Mucosa of stomach (tissue), 1 donor: ENCODE data around the gene AP2B1.
"Not testable (repeated sequence)": the region's sequence is repeated elsewhere in the genome, so short reads cannot be mapped to it uniquely, and the experiment has no call there.

Experiments
- H3K27me3 ChIP-seq: one replicate; pipeline ENCODE4 v1.7.0; 2013; ENCODE audit warnings: mild to moderate bottlenecking, low read length; ENCODE audit not compliant: control insufficient read depth, insufficient read depth
- H3K36me3 ChIP-seq: one replicate; pipeline ENCODE4 v1.7.0; 2013; ENCODE audit warnings: low read length; ENCODE audit not compliant: control insufficient read depth, insufficient read depth
- H3K4me1 ChIP-seq: one replicate; pipeline ENCODE4 v1.7.0; 2013; ENCODE audit warnings: mild to moderate bottlenecking, low read length; ENCODE audit not compliant: control insufficient read depth, insufficient read depth
- H3K4me3 ChIP-seq: one replicate; pipeline ENCODE4 v1.7.0; 2013; ENCODE audit warnings: low read length
- H3K9ac ChIP-seq: one replicate; pipeline ENCODE4 v1.7.0; 2013; ENCODE audit warnings: mild to moderate bottlenecking, low read length, moderate library complexity
- H3K9me3 ChIP-seq: one replicate; pipeline ENCODE4 v1.7.0; 2013; ENCODE audit warnings: mild to moderate bottlenecking, low read length, moderate library complexity; ENCODE audit not compliant: control insufficient read depth
- donor health status: Pancreatic carcinoma.

AP2B1 gene

DNA sequence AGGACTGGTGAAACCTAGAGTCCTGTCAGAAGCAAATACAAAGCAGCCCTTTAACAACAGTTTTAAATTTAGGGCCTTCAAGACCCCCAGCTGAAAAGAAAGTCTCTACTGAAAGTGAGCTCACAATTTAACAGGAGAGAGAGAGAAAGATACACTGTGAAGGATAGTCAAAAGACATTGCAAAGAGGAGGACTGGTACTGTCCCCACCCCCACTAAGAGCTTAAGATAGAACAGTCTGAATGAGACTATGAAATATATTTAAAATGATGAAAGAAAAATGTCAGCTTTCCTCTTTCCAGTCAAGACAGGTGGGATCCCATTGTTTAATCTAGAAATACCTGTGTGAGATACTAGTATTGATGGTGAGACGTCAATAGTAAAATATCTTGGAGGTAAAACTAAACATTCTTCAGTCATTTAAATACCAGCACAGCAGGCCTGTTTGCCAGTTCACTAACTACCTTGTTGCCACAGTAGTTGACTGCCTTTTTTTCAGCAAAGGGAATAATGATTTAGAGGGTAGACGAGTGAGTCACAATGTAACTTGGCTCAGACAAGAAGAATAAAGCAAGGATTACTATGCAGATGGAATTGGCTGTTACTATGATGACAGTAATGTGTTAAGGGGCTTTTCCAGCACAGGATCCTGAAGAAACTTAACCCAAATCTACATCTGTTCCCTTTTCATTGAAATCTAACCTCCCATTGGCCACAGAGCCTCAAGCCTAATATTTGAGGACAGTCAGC is 97.1 kb downstream of the AP2B1 start:
- Histone ChIP-seq H3K4me1 (peaks cover 7% of the 10 kb centered on the region), H3K4me3 (no peak overlapping the region), H3K9ac (no peak overlapping the region), H3K27me3 (no peaks in the 10 kb centered on the region), H3K9me3 (no peaks in the 10 kb centered on the region), H3K36me3 (no peaks in the 10 kb centered on the region)

DNA sequence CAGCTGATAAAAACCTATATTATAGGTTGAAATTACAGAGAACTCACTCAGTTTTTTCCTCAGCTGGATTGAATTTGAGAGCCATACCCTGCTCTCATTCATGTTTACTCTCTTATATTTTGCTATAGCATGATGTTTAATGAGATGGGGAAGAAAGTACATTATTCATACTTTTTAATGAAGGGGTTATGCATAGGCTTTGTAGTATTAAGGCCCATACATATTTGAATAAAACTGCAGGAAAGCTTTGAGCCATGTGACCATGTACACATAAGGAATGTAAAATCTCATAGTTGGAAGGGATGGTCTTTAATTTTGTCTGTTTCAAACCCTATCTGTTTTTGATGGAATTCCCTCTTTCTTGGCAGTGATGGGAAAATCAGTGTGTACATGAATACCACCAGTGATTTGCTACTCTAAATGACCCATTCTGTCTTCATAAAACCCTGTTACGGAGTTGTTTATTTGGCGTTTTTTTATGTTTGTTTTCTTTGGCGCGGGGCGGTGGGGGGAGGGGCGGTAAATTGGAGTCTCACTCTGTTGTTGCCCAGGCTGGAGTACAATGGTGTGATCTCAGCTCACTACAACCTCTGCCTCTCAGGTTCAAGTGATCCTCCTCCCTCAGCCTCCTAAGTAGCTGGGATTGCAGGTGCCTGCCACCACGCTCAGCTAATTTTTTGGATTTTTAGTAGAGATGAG is 105.5 kb downstream of the AP2B1 start:
- H3K36me3 ChIP-seq = no peaks in the 10 kb centered on the region
- H3K4me1 ChIP-seq = peaks cover 3% of the 10 kb centered on the region
- H3K9me3 ChIP-seq = no peaks in the 10 kb centered on the region
- no peak overlapping the region for H3K9ac ChIP-seq
- no peaks in the 10 kb centered on the region for H3K27me3 ChIP-seq
- no peak overlapping the region for H3K4me3 ChIP-seq

DNA sequence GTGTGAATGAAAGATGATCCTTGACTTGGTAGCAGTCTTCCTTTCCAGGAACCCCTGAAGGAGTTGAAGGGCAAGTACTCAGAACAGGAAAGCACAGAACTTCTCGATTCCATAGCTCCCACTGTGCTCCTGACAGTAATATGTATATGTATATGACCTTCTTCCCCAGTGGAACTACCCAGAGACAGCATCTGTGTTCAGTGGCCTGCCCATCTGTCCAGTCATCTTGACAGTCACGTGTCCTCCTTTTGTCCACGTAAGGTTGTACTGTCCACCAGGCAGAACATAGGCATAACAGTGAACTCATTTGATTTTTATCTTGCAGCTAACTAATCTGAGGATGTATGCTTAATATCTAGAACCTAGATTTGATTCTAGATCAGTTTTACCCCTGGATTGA is 106.5 kb downstream of the AP2B1 start:
- H3K4me3 ChIP-seq = no peak overlapping the region
- H3K36me3 ChIP-seq = no peaks in the 10 kb centered on the region
- H3K9me3 ChIP-seq = no peaks in the 10 kb centered on the region
- no peak overlapping the region for H3K9ac ChIP-seq
- H3K4me1 ChIP-seq = no peaks in the 10 kb centered on the region
- no peaks in the 10 kb centered on the region for H3K27me3 ChIP-seq

DNA sequence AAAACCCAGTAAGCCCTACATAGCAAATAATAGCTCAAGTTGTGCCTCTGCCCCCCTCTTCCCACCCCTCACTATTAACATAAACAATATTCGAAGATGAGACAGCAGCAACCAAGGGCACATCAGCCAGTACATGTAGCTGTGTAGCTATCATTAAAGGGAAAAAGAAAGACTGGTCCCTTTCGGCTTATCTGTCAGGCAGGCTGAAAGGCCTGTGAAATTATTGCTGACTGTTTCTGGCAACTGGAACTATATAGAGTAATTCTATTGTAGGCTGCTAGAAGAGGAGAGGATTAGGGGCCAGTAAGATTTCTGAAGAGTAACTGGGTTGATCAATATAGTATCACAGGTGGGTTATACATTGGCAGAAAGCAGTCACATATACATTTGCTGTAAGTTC is 107.8 kb downstream of the AP2B1 start:
- Histone ChIP-seq H3K9me3 (no peaks in the 10 kb centered on the region), H3K9ac (no peak overlapping the region), H3K4me3 (no peak overlapping the region), H3K36me3 (no peaks in the 10 kb centered on the region), H3K4me1 (no peaks in the 10 kb centered on the region), H3K27me3 (no peaks in the 10 kb centered on the region)

DNA sequence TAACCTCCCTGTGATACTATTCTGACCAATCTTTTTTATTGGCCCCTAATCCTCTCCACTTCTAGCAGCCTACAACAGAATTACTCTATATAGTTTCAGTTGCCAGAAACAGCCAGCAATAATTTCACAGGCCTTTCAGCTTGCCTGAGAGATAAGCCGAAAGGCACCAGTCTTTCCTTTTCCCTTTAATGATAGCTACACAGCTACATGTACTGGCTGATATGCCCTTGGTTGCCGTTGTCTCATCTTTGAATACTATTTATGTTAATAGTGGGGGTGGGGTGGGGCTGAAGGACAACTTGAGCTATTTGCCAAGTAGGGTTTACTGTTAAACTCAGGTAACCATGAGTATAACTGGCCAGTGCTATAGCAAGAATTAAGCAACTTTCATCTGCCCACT is 108.5 kb downstream of the AP2B1 start:
- Histone ChIP-seq H3K4me3 (no peak overlapping the region), H3K36me3 (no peaks in the 10 kb centered on the region)

DNA sequence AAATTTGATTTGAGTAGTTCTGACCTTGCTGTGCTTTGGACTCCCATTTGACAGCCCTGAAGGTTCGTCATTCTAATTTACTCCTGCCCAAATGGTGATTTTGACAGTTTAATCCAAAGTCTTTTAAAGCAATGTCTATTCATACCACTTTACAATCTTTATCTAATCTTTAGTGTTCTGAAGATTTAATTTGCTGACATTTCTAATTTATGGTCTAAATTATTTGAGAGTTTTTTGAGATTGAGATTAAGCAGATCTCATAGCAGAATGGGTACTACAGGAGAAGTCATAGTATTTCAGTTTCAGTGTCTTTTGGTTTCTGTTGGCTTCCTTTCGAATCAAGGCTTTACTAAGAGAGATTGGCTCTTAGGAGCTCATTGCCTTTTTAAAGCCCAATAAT is 111.7 kb downstream of the AP2B1 start:
- H3K36me3 ChIP-seq = no peaks in the 10 kb centered on the region
- H3K4me3 ChIP-seq = no peak overlapping the region
- no peak overlapping the region for H3K9ac ChIP-seq
- H3K4me1 ChIP-seq = no peaks in the 10 kb centered on the region
- no peaks in the 10 kb centered on the region for H3K27me3 ChIP-seq
- no peaks in the 10 kb centered on the region for H3K9me3 ChIP-seq

More for the DNA sequence above, 108.5 kb downstream of the AP2B1 start:
- H3K27me3 ChIP-seq = no peaks in the 10 kb centered on the region
- no peaks in the 10 kb centered on the region for H3K9me3 ChIP-seq
- H3K4me1 ChIP-seq = no peaks in the 10 kb centered on the region
- H3K9ac ChIP-seq = no peak overlapping the region

DNA sequence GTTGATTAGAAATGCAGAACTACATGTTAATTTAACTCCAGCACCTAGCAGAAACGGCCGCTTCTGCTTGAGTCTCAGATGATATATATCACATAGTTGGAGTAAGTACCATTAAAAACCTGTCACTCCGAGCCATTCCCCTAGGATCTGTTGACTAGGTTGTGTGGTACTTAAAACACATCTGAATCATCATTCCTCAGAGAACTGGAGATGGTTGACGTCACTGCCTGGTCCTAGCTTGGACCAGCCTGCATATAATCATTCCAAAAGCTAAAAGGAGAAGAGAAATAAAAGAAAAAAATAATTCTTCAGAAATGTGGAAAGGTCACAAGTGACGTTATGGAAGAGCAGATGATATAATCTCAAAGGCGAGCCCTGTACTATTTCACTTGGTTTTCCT is 113.0 kb downstream of the AP2B1 start:
- Histone ChIP-seq H3K9me3 (no peaks in the 10 kb centered on the region), H3K36me3 (no peaks in the 10 kb centered on the region), H3K27me3 (no peaks in the 10 kb centered on the region), H3K4me1 (no peaks in the 10 kb centered on the region), H3K4me3 (no peak overlapping the region), H3K9ac (no peak overlapping the region)

DNA sequence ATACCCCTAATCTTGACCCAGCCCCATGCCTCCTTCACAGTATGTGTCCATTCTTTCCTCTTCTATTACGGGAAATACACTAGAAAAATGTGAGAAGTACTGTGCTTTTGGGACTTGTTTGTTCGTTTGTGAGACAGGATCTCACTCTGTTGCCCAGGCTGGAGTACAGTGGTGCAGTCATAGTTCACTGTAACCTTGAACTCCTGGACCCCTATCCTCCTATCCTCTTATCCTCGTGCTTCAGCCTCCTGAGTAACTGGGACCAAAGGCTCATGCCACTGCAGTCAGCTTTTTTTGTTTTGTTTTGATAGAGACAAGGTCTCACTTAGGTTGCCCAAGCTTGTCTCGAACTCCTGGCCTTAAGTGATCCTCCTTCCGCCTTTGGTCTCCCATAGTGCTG is 114.4 kb downstream of the AP2B1 start:
- no peaks in the 10 kb centered on the region for H3K4me1 ChIP-seq
- H3K9ac ChIP-seq = no peak overlapping the region
- H3K4me3 ChIP-seq = no peak overlapping the region
- no peaks in the 10 kb centered on the region for H3K9me3 ChIP-seq
- H3K27me3 ChIP-seq = no peaks in the 10 kb centered on the region
- no peaks in the 10 kb centered on the region for H3K36me3 ChIP-seq

DNA sequence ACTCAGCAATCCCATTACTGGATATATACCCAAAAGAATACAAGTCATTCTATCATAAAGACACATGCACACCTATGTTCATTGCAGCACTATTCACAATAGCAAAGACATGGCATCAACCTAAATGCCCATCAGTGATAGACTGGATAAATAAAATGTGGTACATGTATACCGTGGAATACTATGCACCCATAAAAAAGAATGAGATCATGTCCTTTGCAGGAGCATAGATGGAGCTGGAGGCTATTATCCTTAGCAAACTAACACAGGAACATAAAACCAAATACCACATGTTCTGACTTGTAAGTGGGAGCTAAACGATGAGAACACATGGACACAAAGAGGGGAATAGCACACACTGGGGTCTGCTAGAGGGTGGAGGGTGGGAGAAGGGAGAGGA is 116.2 kb downstream of the AP2B1 start:
- not testable (repeated sequence) for H3K4me1 ChIP-seq, H3K9ac ChIP-seq, H3K4me3 ChIP-seq, H3K27me3 ChIP-seq, H3K9me3 ChIP-seq, H3K36me3 ChIP-seq

DNA sequence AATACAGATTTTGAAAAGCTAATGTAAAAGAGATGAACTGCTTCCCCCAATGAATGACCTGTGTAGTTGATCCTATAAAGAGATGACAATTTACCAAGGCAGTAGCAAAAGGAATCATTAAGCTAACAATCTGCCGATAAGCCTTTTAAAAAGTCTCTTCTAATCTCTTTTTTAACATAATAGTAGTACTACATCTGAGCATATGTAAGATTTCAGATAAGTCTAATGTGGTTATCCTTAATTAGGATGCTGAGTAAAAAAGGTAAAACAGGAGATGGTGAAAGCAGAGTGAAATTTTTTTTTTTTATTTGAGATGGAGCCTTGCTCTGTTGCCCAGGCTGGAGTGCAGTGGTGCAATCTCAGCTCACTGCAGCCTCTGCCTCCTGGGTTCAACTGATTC is 118.1 kb downstream of the AP2B1 start:
- no peak overlapping the region for H3K4me3 ChIP-seq
- H3K4me1 ChIP-seq = peaks cover 13% of the 10 kb centered on the region
- H3K27me3 ChIP-seq = no peaks in the 10 kb centered on the region
- no peaks in the 10 kb centered on the region for H3K36me3 ChIP-seq
- no peak overlapping the region for H3K9ac ChIP-seq
- H3K9me3 ChIP-seq = no peaks in the 10 kb centered on the region

DNA sequence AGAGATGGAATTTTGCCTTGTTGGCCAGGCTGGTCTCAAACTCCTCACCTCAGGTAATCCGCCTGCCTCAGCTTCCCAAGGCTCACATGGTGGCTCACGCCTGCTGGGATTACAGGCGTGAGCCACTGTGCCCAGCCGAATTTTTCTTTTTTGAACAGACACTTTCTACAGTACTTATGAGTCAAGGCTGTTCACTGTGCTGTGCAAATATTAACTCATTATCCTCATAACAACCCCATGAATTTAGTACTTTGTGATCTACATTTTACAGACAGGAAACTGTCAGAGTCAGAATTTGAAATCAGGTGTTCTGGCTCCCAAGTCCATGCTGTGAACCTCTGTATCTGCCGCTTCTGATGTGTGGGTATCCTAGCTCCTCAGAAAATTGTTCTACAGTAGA is 118.6 kb downstream of the AP2B1 start:
- H3K9me3 ChIP-seq = no peaks in the 10 kb centered on the region
- no peak overlapping the region for H3K4me3 ChIP-seq
- no peak overlapping the region for H3K9ac ChIP-seq
- peaks cover 13% of the 10 kb centered on the region for H3K4me1 ChIP-seq
- H3K36me3 ChIP-seq = no peaks in the 10 kb centered on the region
- no peaks in the 10 kb centered on the region for H3K27me3 ChIP-seq

DNA sequence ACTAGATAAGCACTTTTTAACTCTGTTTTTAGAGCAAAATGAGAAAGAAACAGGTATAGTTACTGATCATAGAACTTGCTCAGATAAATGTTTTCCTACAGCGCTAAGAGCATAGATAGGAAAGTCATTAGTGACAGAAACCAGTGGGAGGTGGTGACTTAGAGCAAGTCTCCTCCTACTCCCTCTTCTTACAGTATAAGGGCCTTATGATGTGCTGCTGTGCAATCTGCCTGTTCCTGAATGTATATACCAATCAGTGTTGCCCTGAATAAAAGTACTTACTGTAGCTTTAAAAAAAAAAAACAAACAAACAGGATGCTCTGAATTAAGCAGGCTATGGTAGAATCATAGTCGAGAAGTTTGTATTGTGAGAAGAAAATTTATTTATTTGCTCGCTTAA is 121.0 kb downstream of the AP2B1 start:
- Histone ChIP-seq H3K9ac (no peak overlapping the region), H3K4me1 (peaks cover 13% of the 10 kb centered on the region), H3K36me3 (no peaks in the 10 kb centered on the region), H3K27me3 (no peaks in the 10 kb centered on the region), H3K9me3 (no peaks in the 10 kb centered on the region), H3K4me3 (no peak overlapping the region)
